GM12865 (cell line): ENCODE results near the gene F12.
A peak's percentile ranks its signal among the peaks of the same experiment; 100 is the strongest.

Experiments
- DNase-seq: peaks from one replicate; pipeline ENCODE4 v3.0.0; 2010; ENCODE audit warnings: low read depth
- H3K4me3 ChIP-seq: 2 replicates; pipeline ENCODE4 v1.5.1; 2011; ENCODE audit warnings: mild to moderate bottlenecking, low read depth, low read length, control low read depth
- TF ChIP-seq, protein P1 (sequence below): IDR thresholded peaks from 2 replicates; pipeline ENCODE4 v1.5.1; 2011; ENCODE audit warnings: low read length, control low read depth, low read depth, inconsistent platforms; ENCODE audit not compliant: insufficient read depth; ENCODE audit errors: missing control alignments

The F12 gene

DNA sequence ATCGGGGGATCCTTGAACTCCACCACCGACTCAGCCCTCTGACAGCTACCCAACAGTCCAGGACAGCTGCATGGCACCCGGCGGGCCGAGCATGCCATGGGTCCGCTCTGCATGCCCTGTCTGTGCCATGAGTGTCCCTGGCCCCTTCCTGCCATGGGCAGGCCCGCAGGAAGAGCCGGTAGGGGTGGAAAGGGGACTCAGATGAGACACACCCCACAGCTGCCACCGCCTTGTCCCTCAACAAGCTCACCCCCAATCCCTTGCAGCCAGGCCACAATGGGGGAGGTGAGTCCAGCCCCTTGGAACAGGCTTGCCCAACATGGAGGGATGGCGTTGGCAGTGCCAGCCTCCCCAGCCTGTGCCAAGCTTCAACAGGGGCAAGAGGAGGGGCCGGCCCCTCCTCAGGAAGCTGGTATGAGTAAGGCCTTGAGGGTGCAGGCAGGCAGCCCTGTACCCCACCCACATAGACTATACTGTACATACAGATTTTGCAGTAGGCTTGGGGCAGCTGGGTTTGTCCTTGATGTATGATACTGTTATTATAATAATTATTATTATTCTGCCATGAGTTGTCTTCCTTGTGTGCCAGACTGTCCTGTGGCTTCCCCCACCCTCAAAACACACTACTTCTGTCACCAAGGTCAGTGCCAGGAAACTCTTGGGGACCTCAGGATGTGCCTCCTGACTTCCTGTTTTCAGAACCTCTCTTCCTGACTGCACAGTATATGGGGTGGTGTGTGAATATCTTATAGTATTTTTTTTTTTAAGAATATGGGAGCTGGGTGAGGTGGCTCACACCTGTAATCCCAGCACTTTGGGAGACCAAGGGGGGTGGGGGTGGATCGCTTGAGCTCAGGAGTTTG, 37.1 kb downstream of the F12 start:
- TF ChIP-seq, protein P1, sequence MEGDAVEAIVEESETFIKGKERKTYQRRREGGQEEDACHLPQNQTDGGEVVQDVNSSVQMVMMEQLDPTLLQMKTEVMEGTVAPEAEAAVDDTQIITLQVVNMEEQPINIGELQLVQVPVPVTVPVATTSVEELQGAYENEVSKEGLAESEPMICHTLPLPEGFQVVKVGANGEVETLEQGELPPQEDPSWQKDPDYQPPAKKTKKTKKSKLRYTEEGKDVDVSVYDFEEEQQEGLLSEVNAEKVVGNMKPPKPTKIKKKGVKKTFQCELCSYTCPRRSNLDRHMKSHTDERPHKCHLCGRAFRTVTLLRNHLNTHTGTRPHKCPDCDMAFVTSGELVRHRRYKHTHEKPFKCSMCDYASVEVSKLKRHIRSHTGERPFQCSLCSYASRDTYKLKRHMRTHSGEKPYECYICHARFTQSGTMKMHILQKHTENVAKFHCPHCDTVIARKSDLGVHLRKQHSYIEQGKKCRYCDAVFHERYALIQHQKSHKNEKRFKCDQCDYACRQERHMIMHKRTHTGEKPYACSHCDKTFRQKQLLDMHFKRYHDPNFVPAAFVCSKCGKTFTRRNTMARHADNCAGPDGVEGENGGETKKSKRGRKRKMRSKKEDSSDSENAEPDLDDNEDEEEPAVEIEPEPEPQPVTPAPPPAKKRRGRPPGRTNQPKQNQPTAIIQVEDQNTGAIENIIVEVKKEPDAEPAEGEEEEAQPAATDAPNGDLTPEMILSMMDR = no peak
- H3K4me3 ChIP-seq = no peak overlapping the region
- no peak for DNase-seq

DNA sequence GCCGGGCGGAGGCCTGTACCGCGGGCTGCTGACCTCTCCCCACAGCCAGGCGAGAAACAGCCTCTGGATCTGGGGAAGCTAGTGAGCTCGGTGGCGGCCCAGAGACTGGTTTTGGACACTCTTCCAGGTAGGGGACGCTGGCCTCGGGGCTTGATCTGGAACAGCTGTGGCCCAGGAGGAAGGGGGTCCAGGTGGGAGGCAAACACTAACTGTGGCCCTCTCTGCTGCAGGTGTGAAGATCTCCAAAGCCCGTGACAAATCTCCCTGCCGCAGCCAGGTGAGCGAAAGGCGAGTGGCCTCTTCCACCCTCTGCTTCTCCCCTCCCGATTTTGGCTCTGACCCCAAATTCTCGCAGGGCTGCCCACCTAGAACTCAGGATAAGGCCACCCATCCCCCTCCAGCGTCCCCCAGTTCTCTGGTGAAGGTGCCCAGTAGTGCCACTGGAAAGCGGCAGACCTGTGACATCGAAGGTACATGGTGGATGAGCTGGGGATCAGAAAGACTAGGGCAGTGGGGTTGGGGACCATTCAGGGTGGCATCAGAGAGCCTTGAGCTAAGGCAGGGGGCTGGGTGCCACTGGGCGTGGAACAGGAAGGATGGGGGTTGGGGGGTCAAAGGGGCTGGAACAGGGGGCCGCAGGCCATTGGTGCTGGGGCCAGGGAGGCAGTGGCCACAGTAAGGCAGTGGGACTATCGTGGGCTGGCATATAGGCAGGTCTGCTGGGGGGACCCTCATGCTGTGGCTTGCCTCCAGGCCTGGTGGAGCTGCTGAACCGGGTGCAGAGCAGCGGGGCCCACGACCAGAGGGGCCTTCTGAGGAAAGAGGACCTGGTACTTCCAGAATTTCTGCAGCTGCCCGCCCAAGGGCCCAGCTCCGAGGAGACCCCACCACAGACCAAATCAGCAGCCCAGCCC, 38.0 kb downstream of the F12 start:
- TF ChIP-seq, protein P1 = no peak
- DNase-seq = no peak
- no peak overlapping the region for H3K4me3 ChIP-seq

DNA sequence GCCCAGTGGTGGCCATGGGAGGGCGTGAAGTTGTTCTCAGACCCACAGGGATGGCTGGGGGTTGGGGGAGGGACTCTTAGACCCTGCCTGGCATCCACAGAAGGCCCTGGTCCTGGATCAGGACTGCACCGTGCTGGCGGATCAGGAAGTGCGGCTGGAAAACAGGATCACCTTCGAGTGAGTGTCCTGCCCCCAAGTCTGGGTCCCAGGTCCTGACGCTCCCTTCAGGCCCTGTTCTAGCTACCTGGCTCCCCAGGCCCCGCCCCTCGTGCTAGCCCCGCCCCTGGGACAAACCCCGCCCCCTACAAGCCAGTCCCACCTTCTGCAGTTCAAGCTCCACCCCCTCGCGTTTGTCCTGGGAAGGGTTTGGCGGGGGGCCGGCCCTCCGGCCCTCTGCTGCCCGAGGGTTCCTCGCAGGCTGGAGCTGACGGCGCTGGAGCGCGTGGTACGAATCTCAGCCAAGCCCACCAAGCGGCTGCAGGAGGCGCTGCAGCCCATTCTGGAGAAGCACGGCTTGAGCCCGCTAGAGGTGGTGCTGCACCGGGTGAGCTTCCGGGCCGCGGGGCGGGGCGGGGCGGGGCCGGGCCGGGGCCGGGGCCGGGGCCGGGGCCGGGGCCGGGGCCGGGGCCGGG, 38.8 kb downstream of the F12 start:
- TF ChIP-seq, protein P1 = no peak
- H3K4me3 ChIP-seq = no peak overlapping the region
- no peak for DNase-seq

DNA sequence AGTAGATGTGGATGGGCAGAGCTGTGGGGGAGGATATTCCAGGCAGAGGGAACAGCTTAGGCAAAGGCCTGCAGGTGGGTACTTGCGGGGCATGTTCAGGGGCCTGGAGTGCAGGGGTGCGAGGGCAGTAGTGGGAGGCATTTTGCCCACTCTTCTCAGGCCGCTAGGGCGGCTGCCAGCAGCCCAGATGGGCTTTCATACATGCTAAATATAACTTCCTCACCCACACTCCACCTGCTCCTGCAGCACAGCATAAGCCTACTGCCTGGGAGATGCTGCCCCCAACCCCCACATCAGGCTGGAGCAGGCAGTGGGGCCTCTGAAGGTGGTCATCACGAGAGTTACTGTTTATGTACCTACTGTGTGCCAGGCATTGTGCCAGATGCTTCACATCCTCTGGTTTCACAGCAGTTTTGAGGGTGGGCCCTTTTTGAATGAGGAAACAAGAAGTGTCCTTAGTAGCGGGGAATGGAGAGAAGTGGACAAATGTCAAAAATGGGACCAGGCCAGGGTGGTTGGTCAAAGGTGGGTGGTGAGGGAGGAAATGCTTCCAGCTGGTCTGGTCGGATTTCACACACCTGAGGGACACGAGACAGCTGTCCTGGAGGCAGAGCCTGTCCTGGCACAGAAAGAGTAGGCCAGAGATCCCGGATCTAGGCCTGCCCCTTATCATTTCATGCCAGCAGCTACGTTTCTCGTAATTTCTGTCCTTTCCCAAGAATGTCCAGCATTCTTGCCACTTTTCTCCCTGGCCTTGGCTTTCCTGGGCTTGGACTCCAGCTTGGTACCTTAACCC, 39.5 kb downstream of the F12 start:
- no peak for DNase-seq
- no peak overlapping the region for H3K4me3 ChIP-seq
- TF ChIP-seq, protein P1 = no peak

DNA sequence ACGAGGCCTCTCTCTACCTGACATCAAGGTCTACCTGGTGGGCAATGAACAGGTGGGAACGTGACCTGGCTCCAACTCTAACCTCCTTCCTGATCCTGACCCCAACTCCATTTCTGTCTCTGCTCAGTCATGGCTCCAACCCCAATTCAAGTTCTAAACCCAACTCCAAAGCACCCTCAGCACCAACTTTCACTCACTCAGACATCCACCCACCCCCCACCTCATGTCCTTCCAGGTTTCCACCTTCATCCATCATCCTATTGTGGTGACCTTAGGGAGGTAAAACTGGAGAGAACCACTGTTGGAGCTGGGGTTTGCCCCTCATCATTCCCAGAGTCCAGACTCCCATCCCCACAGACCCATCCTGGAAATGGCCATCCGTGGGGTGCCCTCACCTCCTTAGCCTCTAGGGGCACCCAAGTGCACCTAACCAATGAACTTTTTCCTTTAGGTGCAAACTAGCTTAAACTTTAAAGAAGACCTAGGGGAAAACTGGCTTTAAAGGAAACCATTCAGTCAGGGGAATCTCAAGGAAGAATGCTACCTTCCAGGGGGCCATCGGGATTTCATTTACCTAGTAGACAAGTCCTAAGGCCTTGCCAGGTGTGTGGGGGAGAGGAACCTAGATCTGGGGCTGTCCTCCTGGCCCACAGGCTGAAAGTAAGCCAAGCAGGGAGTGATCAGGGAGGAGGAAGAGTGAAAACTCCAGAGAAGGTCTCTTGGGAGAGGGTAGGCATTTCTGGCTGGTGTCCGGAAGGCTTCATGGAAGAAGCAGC, 40.3 kb downstream of the F12 start:
- TF ChIP-seq, protein P1 = peak; percentile 76
- DNase-seq = peak; percentile 46
- H3K4me3 ChIP-seq = no peak overlapping the region
